OCI-LY3 (cell line): ENCODE results near the gene PCBP1.

Experiments used
- EZH2phosphoT487 ChIP-seq: fragments of 200-600 bp; shearing (Covaris generic); IDR thresholded peaks from 2 replicates; pipeline ENCODE4 v1.6.1; 2018; ENCODE audit warnings: antibody characterized with exemption, mixed run types, low read depth
- TF ChIP-seq, protein P1 (sequence below): fragments of 200-600, 300-600 bp; sonication (generic); IDR thresholded peaks from 2 replicates; pipeline ENCODE4 v1.5.1; 2014; ENCODE audit warnings: antibody characterized with exemption, low read length, low read depth

DNA sequence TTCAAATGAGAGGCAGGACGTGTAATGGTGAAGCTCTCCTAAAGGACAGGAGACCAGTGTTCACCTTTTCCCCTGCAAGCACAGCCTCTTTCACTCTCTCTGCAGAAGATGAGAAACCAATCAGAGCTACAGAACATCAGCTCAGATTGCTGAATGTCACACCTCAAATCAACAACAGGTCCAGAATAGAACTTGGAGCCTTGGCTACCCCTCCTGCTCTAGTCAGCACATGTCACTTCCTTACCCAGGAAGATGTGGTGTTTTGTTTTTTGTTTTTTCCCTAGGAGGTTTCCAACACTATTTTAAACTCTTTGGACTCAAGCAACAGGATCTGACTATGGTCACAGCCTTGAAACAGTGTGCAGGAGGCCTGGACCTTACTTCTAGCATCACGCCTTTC is 41.3 kb upstream of the PCBP1 start:
- TF ChIP-seq, protein P1, sequence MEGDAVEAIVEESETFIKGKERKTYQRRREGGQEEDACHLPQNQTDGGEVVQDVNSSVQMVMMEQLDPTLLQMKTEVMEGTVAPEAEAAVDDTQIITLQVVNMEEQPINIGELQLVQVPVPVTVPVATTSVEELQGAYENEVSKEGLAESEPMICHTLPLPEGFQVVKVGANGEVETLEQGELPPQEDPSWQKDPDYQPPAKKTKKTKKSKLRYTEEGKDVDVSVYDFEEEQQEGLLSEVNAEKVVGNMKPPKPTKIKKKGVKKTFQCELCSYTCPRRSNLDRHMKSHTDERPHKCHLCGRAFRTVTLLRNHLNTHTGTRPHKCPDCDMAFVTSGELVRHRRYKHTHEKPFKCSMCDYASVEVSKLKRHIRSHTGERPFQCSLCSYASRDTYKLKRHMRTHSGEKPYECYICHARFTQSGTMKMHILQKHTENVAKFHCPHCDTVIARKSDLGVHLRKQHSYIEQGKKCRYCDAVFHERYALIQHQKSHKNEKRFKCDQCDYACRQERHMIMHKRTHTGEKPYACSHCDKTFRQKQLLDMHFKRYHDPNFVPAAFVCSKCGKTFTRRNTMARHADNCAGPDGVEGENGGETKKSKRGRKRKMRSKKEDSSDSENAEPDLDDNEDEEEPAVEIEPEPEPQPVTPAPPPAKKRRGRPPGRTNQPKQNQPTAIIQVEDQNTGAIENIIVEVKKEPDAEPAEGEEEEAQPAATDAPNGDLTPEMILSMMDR = no peak
- no peak for TF ChIP-seq EZH2phosphoT487
